GM23338 (cell line): ENCODE data around the gene MAMDC2. TPM values are rescaled to one million over a fixed set of nuclear protein-coding genes. Genes with fewer than 3 reads are reported as not detected.

Experiments used
- ATAC-seq: fragments of 200-7000 bp; cut with Tn5 transposase; 3 replicates; pipeline ENCODE4 v1.9.1; 2020
- DNase-seq: peaks from one replicate; pipeline ENCODE4 v3.0.0-alpha.2; 2015; ENCODE audit warnings: low spot score
- H2AFZ ChIP-seq: fragments of 200-600 bp; sonication (generic); 2 replicates; pipeline ENCODE4 v1.8.0; 2016; ENCODE audit warnings: antibody characterized with exemption, mild to moderate bottlenecking, moderate library complexity
- H3F3A ChIP-seq: fragments of 200-600 bp; sonication (generic); replicated peaks from 2 replicates; pipeline ENCODE4 v1.8.0; 2017; ENCODE audit warnings: antibody characterized with exemption, mixed run types, low read depth
- H3K27ac ChIP-seq: fragments of 200-600 bp; sonication (generic); 2 replicates; pipeline ENCODE4 v1.6.1; 2016; ENCODE audit warnings: low read depth
- H3K27me3 ChIP-seq: fragments of 200-600 bp; sonication (generic); 2 replicates; pipeline ENCODE4 v1.8.0; 2016; ENCODE audit warnings: mild to moderate bottlenecking, mixed run types, moderate library complexity; ENCODE audit not compliant: insufficient read depth
- H3K36me3 ChIP-seq: fragments of 200-600 bp; sonication (generic); 2 replicates; pipeline ENCODE4 v1.8.0; 2016; ENCODE audit warnings: mild to moderate bottlenecking; ENCODE audit not compliant: insufficient read depth
- H3K4me1 ChIP-seq: fragments of 200-600 bp; sonication (generic); 2 replicates; pipeline ENCODE4 v1.8.0; 2016; ENCODE audit warnings: mild to moderate bottlenecking, moderate library complexity; ENCODE audit not compliant: insufficient read depth
- H3K4me2 ChIP-seq: fragments of 200-600 bp; sonication (generic); 2 replicates; pipeline ENCODE4 v1.7.1; 2017; ENCODE audit warnings: mixed run types
- H3K4me3 ChIP-seq: fragments of 200-600 bp; sonication (generic); 2 replicates; pipeline ENCODE4 v1.6.1; 2016; ENCODE audit warnings: mixed run types
- H3K79me2 ChIP-seq: fragments of 200-600 bp; sonication (generic); replicated peaks from 2 replicates; pipeline ENCODE4 v1.8.0; 2017; ENCODE audit warnings: mild to moderate bottlenecking; ENCODE audit not compliant: insufficient read depth
- H3K9me2 ChIP-seq: fragments of 200-600 bp; sonication (generic); 2 replicates; pipeline ENCODE4 v1.8.0; 2017; ENCODE audit not compliant: insufficient read depth
- H4K20me1 ChIP-seq: fragments of 200-600 bp; sonication (generic); replicated peaks from 2 replicates; pipeline ENCODE4 v1.8.0; 2017; ENCODE audit warnings: mild to moderate bottlenecking; ENCODE audit not compliant: insufficient read depth
- H3K27ac Mint-ChIP-seq: 2 replicates; pipeline ENCODE4 v1.8.0; 2020; ENCODE audit warnings: inconsistent platforms, mild to moderate bottlenecking, moderate library complexity, mixed read lengths
- H3K27me3 Mint-ChIP-seq: 3 replicates; pipeline ENCODE4 v1.8.0; 2022; ENCODE audit warnings: low read depth, mild to moderate bottlenecking, moderate library complexity, mixed read lengths, inconsistent platforms; ENCODE audit not compliant: insufficient read depth, poor library complexity
- H3K36me3 Mint-ChIP-seq: 3 replicates; pipeline ENCODE4 v1.8.0; 2021; ENCODE audit warnings: low read depth, mild to moderate bottlenecking, inconsistent platforms, moderate library complexity, mixed read lengths
- H3K4me1 Mint-ChIP-seq: 3 replicates; pipeline ENCODE4 v1.8.0; 2020; ENCODE audit warnings: mild to moderate bottlenecking, inconsistent platforms, mixed read lengths
- H3K4me3 Mint-ChIP-seq: 3 replicates; pipeline ENCODE4 v1.8.0; 2021; ENCODE audit warnings: moderate library complexity, mild to moderate bottlenecking, inconsistent platforms, mixed read lengths
- H3K9me3 Mint-ChIP-seq: 3 replicates; pipeline ENCODE4 v1.8.0; 2020; ENCODE audit warnings: moderate library complexity, mild to moderate bottlenecking, inconsistent platforms, mixed read lengths
- CREB1 ChIP-seq: fragments of 250-450 bp; sonication (Bioruptor Pico); IDR thresholded peaks from 2 replicates; pipeline ENCODE4 v1.5.0; 2020; ENCODE audit warnings: low read depth, mild to moderate bottlenecking, moderate library complexity
- CTCF ChIP-seq, 2 experiments: fragments of 200-600 bp in 1 of 2; sonication (generic) in 1 of 2; conservative IDR thresholded peaks; 2 replicates each; pipeline versions ENCODE4 v1.5.1 to v1.6.1; 2016 to 2017; ENCODE audit warnings: antibody characterized with exemption in 2 of 2, low read depth in 2 of 2, mild to moderate bottlenecking in 2 of 2, moderate library complexity in 1 of 2
- ETS1 ChIP-seq: IDR thresholded peaks from 2 replicates; pipeline ENCODE4 v1.6.1; 2016; ENCODE audit warnings: antibody characterized with exemption
- EZH2 ChIP-seq: fragments of 200-600 bp; sonication (generic); IDR thresholded peaks from one replicate; pipeline ENCODE4 v1.8.0; 2017; ENCODE audit warnings: antibody characterized with exemption, mild to moderate bottlenecking, low read depth; ENCODE audit not compliant: unreplicated experiment
- EZH2phosphoT487 ChIP-seq: fragments of 200-600 bp; sonication (generic); IDR thresholded peaks from one replicate; pipeline ENCODE4 v1.8.1; 2018; ENCODE audit warnings: antibody characterized with exemption; ENCODE audit not compliant: unreplicated experiment
- NANOG ChIP-seq: IDR thresholded peaks from 2 replicates; pipeline ENCODE4 v1.6.1; 2016; ENCODE audit warnings: antibody characterized with exemption, borderline replicate concordance
- POLR2AphosphoS5 ChIP-seq: IDR thresholded peaks from 2 replicates; pipeline ENCODE4 v1.6.1; 2016; ENCODE audit warnings: antibody characterized with exemption, low read depth
- STAT1 ChIP-seq: IDR thresholded peaks from one replicate; pipeline ENCODE4 v1.6.1; 2016; ENCODE audit warnings: antibody characterized with exemption; ENCODE audit not compliant: unreplicated experiment
- ZNF114 ChIP-seq: fragments of 250-450 bp; sonication (Bioruptor Pico); IDR thresholded peaks from 2 replicates; pipeline ENCODE4 v1.5.0; 2020; ENCODE audit warnings: mild to moderate bottlenecking, moderate library complexity
- ZNF331 ChIP-seq: fragments of 250-450 bp; sonication (Bioruptor Pico); IDR thresholded peaks from 2 replicates; pipeline ENCODE4 v1.5.0; 2020; ENCODE audit warnings: low read depth, mild to moderate bottlenecking, moderate library complexity
- polyA plus RNA-seq: library from polyadenylated mRNA; unstranded; fragments of >200 nt; fragmentation: Nextera tagmentation; extraction: Ambion mirVana; gene quantifications from 2 replicates; pipeline ENCODE4 v1.2.1, GENCODE V29; 2016
- total RNA-seq: library from RNA; depleted of rRNA; stranded (reverse); fragments of >200 nt; shearing (Covaris generic); gene quantifications from 2 replicates; pipeline ENCODE4 v1.2.3, GENCODE V29; 2014

The MAMDC2 gene
- total and polyA plus RNA-seq, 2 experiments from 2014 or later: 7.7 to 19.6 TPM

GRCh38 chr9:70000469-70000868 lies 43.2 kb upstream of the MAMDC2 start:
- Mint-ChIP-seq H3K4me3 (no peak overlapping the region), H3K27me3 (no peaks in the 10 kb centered on the region), H3K4me1 (peaks cover 13% of the 10 kb centered on the region), H3K27ac (no peak overlapping the region), H3K9me3 (no peaks in the 10 kb centered on the region), H3K36me3 (no peaks in the 10 kb centered on the region)
- no peak for ATAC-seq
- Histone ChIP-seq H2AFZ (no peak overlapping the region), H3F3A (no peaks in the 10 kb centered on the region), H3K27me3 (no peaks in the 10 kb centered on the region), H3K79me2 (no peaks in the 10 kb centered on the region), H4K20me1 (no peaks in the 10 kb centered on the region), H3K4me1 (peaks cover 7% of the 10 kb centered on the region; the same call in 1 of the 2 replicates), H3K4me2 (peak overlapping the region; percentile 35; the same call in 1 of the 2 replicates), H3K9me2 (peaks cover 12% of the 10 kb centered on the region), H3K27ac (no peak overlapping the region), H3K36me3 (no peaks in the 10 kb centered on the region), H3K4me3 (no peak overlapping the region)
- no peak for DNase-seq
- TF ChIP-seq ZNF331: no peak
- TF ChIP-seq CREB1 (CRISPR knock-in tag): no peak
- TF ChIP-seq EZH2: no peak
- no peak for TF ChIP-seq STAT1
- TF ChIP-seq EZH2phosphoT487: no peak
- no peak for TF ChIP-seq CTCF (conservative IDR thresholded peaks at IDR 0.05; ENCODE audit: low read depth in 2 of 2)

GRCh38 chr9:70003901-70004714 lies 39.5 kb upstream of the MAMDC2 start:
- Histone ChIP-seq H3K27ac (no peak overlapping the region), H2AFZ (no peak overlapping the region), H3K4me3 (no peak overlapping the region), H3K4me1 (peaks cover 7% of the 10 kb centered on the region; the same call in 1 of the 2 replicates), H3K79me2 (no peaks in the 10 kb centered on the region), H3K9me2 (peaks cover 8% of the 10 kb centered on the region), H4K20me1 (no peaks in the 10 kb centered on the region), H3K27me3 (no peaks in the 10 kb centered on the region), H3K36me3 (no peaks in the 10 kb centered on the region), H3K4me2 (no peak overlapping the region), H3F3A (no peaks in the 10 kb centered on the region)
- no peaks in the 10 kb centered on the region for H3K9me3 Mint-ChIP-seq
- peaks cover 11% of the 10 kb centered on the region for H3K4me1 Mint-ChIP-seq
- TF ChIP-seq NANOG (no peak), ETS1 (no peak), EZH2 (no peak), EZH2phosphoT487 (no peak), POLR2AphosphoS5 (no peak), ZNF114 (no peak), STAT1 (no peak)
- H3K27me3 Mint-ChIP-seq: peaks cover 2% of the 10 kb centered on the region
- H3K4me3 Mint-ChIP-seq: no peak overlapping the region
- ATAC-seq (no peak), DNase-seq (no peak)
- H3K36me3 Mint-ChIP-seq: no peaks in the 10 kb centered on the region
- H3K27ac Mint-ChIP-seq: no peak overlapping the region
